Fibroblast of the aortic adventitia (primary cell): Measurements from ENCODE around the gene EPX. TPM values are rescaled to one million over a fixed set of nuclear protein-coding genes. Genes with fewer than 3 reads are reported as not detected.

ENCODE experiments used
- DNase-seq: peaks from one replicate; pipeline ENCODE4 v3.0.0-alpha.2; 2010; ENCODE audit warnings: low read depth
- H3K4me3 ChIP-seq: 2 replicates; pipeline ENCODE4 v1.5.1; 2011; ENCODE audit warnings: low read depth, mild to moderate bottlenecking, control low read depth, low read length, moderate library complexity
- CTCF ChIP-seq: IDR thresholded peaks from 2 replicates; pipeline ENCODE4 v1.5.1; 2011; ENCODE audit warnings: mild to moderate bottlenecking, low read length, control low read depth, inconsistent platforms; ENCODE audit not compliant: insufficient read depth
- total RNA-seq: library from RNA; depleted of rRNA; stranded (reverse); fragments of >200 nt; gene quantifications from 2 replicates; pipeline ENCODE4 v1.2.3, GENCODE V29; 2012; ENCODE audit warnings: low replicate concordance

Gene EPX
- total RNA-seq, 1 donor = not detected

DNA sequence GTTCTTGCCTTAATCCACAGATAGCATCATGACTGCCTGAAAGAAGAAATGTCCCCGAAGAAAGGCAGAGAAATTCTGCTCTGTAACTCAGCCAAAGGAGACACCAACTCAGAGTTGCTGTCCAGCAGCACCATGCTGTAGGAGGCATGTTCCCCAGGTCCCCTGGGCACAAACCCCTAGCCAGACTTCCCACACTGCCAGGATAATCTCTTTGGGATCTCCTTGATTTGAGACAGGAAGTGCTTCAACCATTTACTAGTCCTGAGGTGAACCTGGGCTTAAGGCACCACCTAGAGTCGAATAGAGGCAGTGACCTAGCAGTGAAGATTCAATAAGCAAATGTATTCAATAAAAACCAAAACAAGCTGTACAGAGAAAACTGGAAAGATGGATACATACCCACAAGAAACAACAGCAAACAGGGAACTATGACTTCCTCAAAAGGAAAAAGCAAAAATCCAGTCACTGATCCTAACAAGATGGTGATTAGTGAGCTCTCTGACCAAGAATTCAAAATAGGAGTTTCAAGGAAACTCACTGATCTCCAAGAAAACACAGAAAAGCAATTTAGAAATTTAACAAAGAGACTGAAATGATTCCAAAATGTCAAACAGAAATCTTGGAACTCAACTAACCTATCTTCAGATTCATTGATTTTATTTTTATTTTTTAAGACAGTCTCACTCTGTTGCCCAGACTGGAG, 20.0 kb upstream of the EPX start:
- DNase-seq = peak; percentile 9
- TF ChIP-seq CTCF = peak; percentile 26
- no peak overlapping the region for H3K4me3 ChIP-seq

GRCh38 chr17:58174871-58175270, 17.7 kb upstream of the EPX start:
- H3K4me3 ChIP-seq = no peak overlapping the region
- no peak for DNase-seq
- TF ChIP-seq CTCF = no peak

DNA sequence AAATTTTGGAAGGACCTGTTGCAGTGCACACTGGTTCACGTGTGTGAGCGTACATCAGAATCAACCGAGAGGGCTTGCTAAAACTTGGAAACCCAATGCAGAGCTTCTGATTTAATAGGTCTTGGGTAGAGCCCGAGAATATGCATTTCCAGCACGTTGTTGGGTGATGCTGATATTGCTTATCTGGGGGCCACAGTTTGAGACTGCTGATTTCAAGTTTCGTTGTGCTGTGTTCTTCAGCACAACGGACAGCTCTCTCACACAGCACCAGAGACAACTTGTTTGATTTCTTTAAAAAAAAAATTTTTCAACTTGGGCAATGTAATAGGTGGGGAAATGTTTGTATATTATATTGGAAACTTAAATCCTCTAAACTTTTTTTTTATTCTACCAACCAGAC, 16.3 kb upstream of the EPX start:
- DNase-seq = peak; percentile 4
- TF ChIP-seq CTCF = no peak
- H3K4me3 ChIP-seq = no peak overlapping the region

- no peak for DNase-seq
- H3K4me3 ChIP-seq = no peak overlapping the region
- no peak for TF ChIP-seq CTCF
Measured at GRCh38 chr17:58181796-58182195, 10.7 kb upstream of the EPX start.

- no peak for TF ChIP-seq CTCF
- DNase-seq = no peak
- no peak overlapping the region for H3K4me3 ChIP-seq
Measured at GRCh38 chr17:58183514-58183913, 9.0 kb upstream of the EPX start.

- peak; percentile 36 for DNase-seq
- H3K4me3 ChIP-seq = no peak overlapping the region
- TF ChIP-seq CTCF = no peak
Measured at GRCh38 chr17:58184308-58184985, 8.1 kb upstream of the EPX start.
